Measurements from ENCODE around the gene EHMT2. TPM values are rescaled to one million over a fixed set of nuclear protein-coding genes. Genes with fewer than 3 reads are reported as not detected.

EHMT2 gene
- total and polyA plus RNA-seq, 2 of the 4 experiments (the other 2 are of a cell fraction): 38.0 to 51.2 TPM

GRCh38 chr6:31870385-31870921 is 27.0 kb downstream of the EHMT2 start:
- in situ Hi-C loops (cut with MboI; ENCODE audit: low sequenced_read_pairs): no loop called here

More at GRCh38 chr6:31870385-31870921, 27.0 kb downstream of the EHMT2 start:
- H4K91ac ChIP-seq (ENCODE audit: insufficient read depth, low read depth, low read length): no peak overlapping the region
- H2BK5ac ChIP-seq (ENCODE audit: low read depth, low read length, poor library complexity, severe bottlenecking): no peak overlapping the region
- no peak overlapping the region for H2BK20ac ChIP-seq (ENCODE audit: low read depth, low read length)
- dilution Hi-C loops (cut with HindIII; ENCODE audit: low sequenced_read_pairs, unreplicated experiment) (no loop called here), intact Hi-C loops (cut with micrococcal nuclease) (no loop called here)
- no peak overlapping the region; the same call in 1 of the 2 replicates for H3K18ac ChIP-seq (ENCODE audit: low read depth, low read length)
- ChIA-PET POLR2A (ENCODE audit: unreplicated experiment) (no interaction called here), CTCF (interaction anchor here (0.6 kb wide), 1 partner anchor 116 kb away, joined by 4 read pairs; no protein-coding TSS in a partner anchor)
- H3K9me1 ChIP-seq (ENCODE audit: insufficient read depth, low read length): peaks cover 3% of the 10 kb centered on the region; the same call in 1 of the 2 replicates
- no peak overlapping the region for H3K4me3 ChIP-seq (ENCODE audit: insufficient read depth, low read depth, low read length)
- no peaks in the 10 kb centered on the region for H3K79me1 ChIP-seq (ENCODE audit: low read depth in 1 of 2, low read length in 2 of 2)
- no peak overlapping the region for H2BK15ac ChIP-seq (ENCODE audit: low read depth, low read length)
- H4K5ac ChIP-seq (ENCODE audit: low read depth, low read length): no peak overlapping the region; the same call in 1 of the 2 replicates
- no peaks in the 10 kb centered on the region for H4K20me1 ChIP-seq (ENCODE audit: insufficient read depth, low read length)
- no TSS peak for BruUV-seq (replicated peaks)
- no peak overlapping the region for H2AK5ac ChIP-seq (ENCODE audit: low read depth, low read length)
- H3K27ac ChIP-seq (ENCODE audit: insufficient read depth, low read length): no peak overlapping the region
- no peak for DNase-seq
- peaks cover 8% of the 10 kb centered on the region for H3K4me1 ChIP-seq (ENCODE audit: control insufficient read depth, insufficient read depth, low read length)
- peak overlapping the region; percentile 73 for H2AK9ac ChIP-seq (replicated peaks; ENCODE audit: low read depth, low read length, poor library complexity)
- H3K27me3 ChIP-seq (ENCODE audit: control insufficient read depth, insufficient read depth, low read length): no peaks in the 10 kb centered on the region
- 63% methylated on average over 12 of the region's 16 CpGs; no CpG with 5 or more reads in 1 of the 2 experiments for WGBS, 2 experiments (ENCODE audit: extremely low coverage in 2 of 2, insufficient read length in 1 of 2)
- TF ChIP-seq FOS (IDR thresholded peaks at IDR 0.05; ENCODE audit: low read depth, low read length): no peak
- no peak for TF ChIP-seq RAD21 (IDR thresholded peaks at IDR 0.05; ENCODE audit: low read length)
- TF ChIP-seq CEBPB (IDR thresholded peaks at IDR 0.05; ENCODE audit: low read depth, low read length): no peak
- no peak for TF ChIP-seq SMC3 (IDR thresholded peaks at IDR 0.05; ENCODE audit: low read depth, low read length)
- no peak for TF ChIP-seq BHLHE40 (IDR thresholded peaks at IDR 0.05; ENCODE audit: low read depth, low read length)
- TF ChIP-seq MAZ (IDR thresholded peaks at IDR 0.05; ENCODE audit: borderline replicate concordance, low read depth, low read length): no peak
- TF ChIP-seq NFE2L2 (IDR thresholded peaks at IDR 0.05; ENCODE audit: low read depth, low read length): no peak
- TF ChIP-seq RCOR1 (IDR thresholded peaks at IDR 0.05; ENCODE audit: insufficient replicate concordance, low read length): no peak
- no peak for TF ChIP-seq RFX5 (IDR thresholded peaks at IDR 0.05; ENCODE audit: low read depth, low read length)
- no peak for TF ChIP-seq MXI1 (IDR thresholded peaks at IDR 0.05; ENCODE audit: borderline replicate concordance, low read depth, low read length)
- TF ChIP-seq POLR2A (IDR thresholded peaks at IDR 0.05; ENCODE audit: low read depth, low read length): no peak
- TF ChIP-seq CTCF (conservative IDR thresholded peaks at IDR 0.05; ENCODE audit: low read depth, low read length): no peak
- H3K4ac ChIP-seq (ENCODE audit: low read depth, low read length): no peak overlapping the region
- no peak overlapping the region for H3K23ac ChIP-seq (ENCODE audit: low read depth, low read length)
- no peak for ATAC-seq (ENCODE audit: low read depth)
- H3K56ac ChIP-seq (ENCODE audit: extremely low read depth, insufficient read depth, low read length): no peak overlapping the region
- H3K9ac ChIP-seq (ENCODE audit: low read depth, low read length): no peak overlapping the region
- H3K4me2 ChIP-seq (ENCODE audit: low read depth, low read length): no peak overlapping the region
- peak overlapping the region; percentile 87 for H2AFZ ChIP-seq (replicated peaks; ENCODE audit: low read length, poor library complexity)
- no peak overlapping the region for H2BK120ac ChIP-seq (ENCODE audit: low read depth, low read length)
- peak overlapping the region; percentile 19; the same call in 1 of the 2 replicates for H3K14ac ChIP-seq (replicated peaks; ENCODE audit: low read depth, low read length)
- H3K36me3 ChIP-seq (ENCODE audit: control insufficient read depth, insufficient read depth, low read length): no peaks in the 10 kb centered on the region
- H3K9me3 ChIP-seq (ENCODE audit: control insufficient read depth, insufficient read depth, low read length): no peaks in the 10 kb centered on the region
- H4K8ac ChIP-seq (ENCODE audit: low read depth in 2 of 2, low read length in 2 of 2): peak overlapping the region in 1 of 2 experiments; percentile 60; a peak in 1 of 4 replicates
